ENCODE measurements around the gene HCN2. TPM values are rescaled to one million over a fixed set of nuclear protein-coding genes. Genes with fewer than 3 reads are reported as not detected.

HCN2 gene
- total RNA-seq, 1 experiment from 2014 or later = 9.2 TPM

Other genes with a start within 250 kb of the HCN2 start
- 56.3 to 63.6 TPM (median 60.9 TPM) in 3 replicates for gene MIER2, start 245.1 kb upstream of the HCN2 start, total RNA-seq (2021)
- 6.6 to 9.8 TPM (median 7.9 TPM) in 3 replicates for gene C2CD4C, start 180.7 kb upstream of the HCN2 start, total RNA-seq (2021)
- 8.4 to 9.8 TPM (median 9.0 TPM) in 3 replicates for gene SHC2, start 128.8 kb upstream of the HCN2 start, total RNA-seq (2021)
- gene MADCAM1, start 93.4 kb upstream of the HCN2 start, total RNA-seq (2021) = 3.2 to 4.7 TPM (median 3.9 TPM) in 3 replicates
- gene TPGS1, start 82.4 kb upstream of the HCN2 start, total RNA-seq (2021) = 14.3 to 18.8 TPM (median 14.9 TPM) in 3 replicates
- gene CDC34, start 58.1 kb upstream of the HCN2 start, total RNA-seq (2021) = 124 to 129 TPM (median 126 TPM) in 3 replicates
- 0.21 to 0.68 TPM (median 0.60 TPM) in 3 replicates for gene GZMM, start 45.8 kb upstream of the HCN2 start, total RNA-seq (2021)
- 758 to 847 TPM (median 841 TPM) in 3 replicates for gene BSG, start 17.3 kb upstream of the HCN2 start, total RNA-seq (2021)
- 113 to 139 TPM (median 116 TPM) in 3 replicates for gene POLRMT, start 43.7 kb downstream of the HCN2 start, total RNA-seq (2021)
- 1.4 to 1.6 TPM (median 1.6 TPM) in 3 replicates for gene FGF22, start 50.0 kb downstream of the HCN2 start, total RNA-seq (2021)
- 66.7 to 84.4 TPM (median 68.1 TPM) in 3 replicates for gene RNF126, start 73.3 kb downstream of the HCN2 start, total RNA-seq (2021)
- 8.7 to 12.2 TPM (median 10.1 TPM) in 3 replicates for gene FSTL3, start 86.5 kb downstream of the HCN2 start, total RNA-seq (2021)
- gene PRSS57, start 105.6 kb downstream of the HCN2 start, total RNA-seq (2021) = not detected in 3 replicates
- 17.7 to 25.6 TPM (median 22.1 TPM) in 3 replicates for gene PALM, start 119.1 kb downstream of the HCN2 start, total RNA-seq (2021)
- gene MISP, start 161.2 kb downstream of the HCN2 start, total RNA-seq (2021) = 0.66 to 0.78 TPM (median 0.70 TPM) in 3 replicates
- gene PTBP1, start 207.6 kb downstream of the HCN2 start, total RNA-seq (2021) = 663 to 692 TPM (median 680 TPM) in 3 replicates
- 60.6 to 86.8 TPM (median 83.9 TPM) in 3 replicates for gene PLPPR3, start 232.1 kb downstream of the HCN2 start, total RNA-seq (2021)
- 1.2 to 3.3 TPM (median 2.5 TPM) in 3 replicates for gene AZU1, start 238.0 kb downstream of the HCN2 start, total RNA-seq (2021)

Measured in WTC11 (cell line).